ENCODE data around the gene PPIA. TPM values are rescaled to one million over a fixed set of nuclear protein-coding genes. Genes with fewer than 3 reads are reported as not detected.

The PPIA gene
- 1,000 to 10,000 TPM in 1 of 5 donors, 100 to 1,000 TPM in 4; 218 to 1,275 (median 564) TPM for total RNA-seq
- polyA plus RNA-seq, result 1,000 to 10,000 TPM; 2,273 to 3,648 (median 2,820) TPM
- long read RNA-seq, donor 1, transcript PPIA-204 (5 exons, 2,238 nt), result major isoform, 312 of 381 reads
- long read RNA-seq, donor 1, partial matches to known transcripts, result 50 of 381 reads
- long read RNA-seq, donor 1, other reads (novel, unspliced or antisense), result 11 of 381 reads
- long read RNA-seq, donor 2, transcript PPIA-204 (5 exons, 2,238 nt), result major isoform, 475 of 534 reads
- long read RNA-seq, donor 2, partial matches to known transcripts, result 38 of 534 reads
- long read RNA-seq, donor 2, other reads (novel, unspliced or antisense), result 9 of 534 reads
- long read RNA-seq, donor 3, transcript PPIA-204 (5 exons, 2,238 nt), result major isoform, 407 of 473 reads
- long read RNA-seq, donor 3, partial matches to known transcripts, result 49 of 473 reads
- long read RNA-seq, donor 3, other reads (novel, unspliced or antisense), result 5 of 473 reads
- long read RNA-seq, donor 4, transcript PPIA-204 (5 exons, 2,238 nt), result major isoform, 80 of 87 reads
- long read RNA-seq, donor 4, partial matches to known transcripts, result 6 of 87 reads
- long read RNA-seq, donor 4, other reads (novel, unspliced or antisense), result 0 of 87 reads
- long read RNA-seq, donor 5, transcript PPIA-204 (5 exons, 2,238 nt), result major isoform, 640 of 659 reads
- long read RNA-seq, donor 5, transcript PPIA-203 (4 exons, 544 nt), result minor isoform, 13 of 659 reads
- long read RNA-seq, donor 5, partial matches to known transcripts, result 0 of 659 reads
- long read RNA-seq, donor 5, other reads (novel, unspliced or antisense), result 0 of 659 reads
- long read RNA-seq, donor 6, transcript PPIA-208 (6 exons, 907 nt), result minor isoform, 6 of 1,254 reads
- long read RNA-seq, donor 6, transcript PPIA-204 (5 exons, 2,238 nt), result major isoform, 1,089 of 1,254 reads
- long read RNA-seq, donor 6, transcript PPIA-203 (4 exons, 544 nt), result minor isoform, 23 of 1,254 reads
- long read RNA-seq, donor 6, transcript PPIA-201 (6 exons, 818 nt), result minor isoform, 12 of 1,254 reads
- long read RNA-seq, donor 6, partial matches to known transcripts, result 78 of 1,254 reads
- long read RNA-seq, donor 6, other reads (novel, unspliced or antisense), result 41 of 1,254 reads
- long read RNA-seq, donor 7, transcript PPIA-204 (5 exons, 2,238 nt), result major isoform, 879 of 1,071 reads
- long read RNA-seq, donor 7, transcript PPIA-203 (4 exons, 544 nt), result minor isoform, 21 of 1,071 reads
- long read RNA-seq, donor 7, transcript PPIA-201 (6 exons, 818 nt), result minor isoform, 10 of 1,071 reads
- long read RNA-seq, donor 7, partial matches to known transcripts, result 139 of 1,071 reads
- long read RNA-seq, donor 7, other reads (novel, unspliced or antisense), result 15 of 1,071 reads
- long read RNA-seq, donor 8, transcript PPIA-201 (6 exons, 818 nt), result minor isoform, 6 of 830 reads
- long read RNA-seq, donor 8, transcript PPIA-204 (5 exons, 2,238 nt), result major isoform, 720 of 830 reads
- long read RNA-seq, donor 8, transcript PPIA-203 (4 exons, 544 nt), result minor isoform, 8 of 830 reads
- long read RNA-seq, donor 8, partial matches to known transcripts, result 70 of 830 reads
- long read RNA-seq, donor 8, other reads (novel, unspliced or antisense), result 18 of 830 reads
- long read RNA-seq, donor 9, transcript PPIA-204 (5 exons, 2,238 nt), result major isoform, 765 of 925 reads
- long read RNA-seq, donor 9, transcript PPIA-203 (4 exons, 544 nt), result minor isoform, 10 of 925 reads
- long read RNA-seq, donor 9, transcript PPIA-201 (6 exons, 818 nt), result minor isoform, 9 of 925 reads
- long read RNA-seq, donor 9, partial matches to known transcripts, result 115 of 925 reads
- long read RNA-seq, donor 9, other reads (novel, unspliced or antisense), result 21 of 925 reads
- long read RNA-seq, donor 10, transcript PPIA-203 (4 exons, 544 nt), result minor isoform, 5 of 316 reads
- long read RNA-seq, donor 10, transcript PPIA-204 (5 exons, 2,238 nt), result major isoform, 296 of 316 reads
- long read RNA-seq, donor 10, partial matches to known transcripts, result 10 of 316 reads
- long read RNA-seq, donor 10, other reads (novel, unspliced or antisense), result 0 of 316 reads

DNA sequence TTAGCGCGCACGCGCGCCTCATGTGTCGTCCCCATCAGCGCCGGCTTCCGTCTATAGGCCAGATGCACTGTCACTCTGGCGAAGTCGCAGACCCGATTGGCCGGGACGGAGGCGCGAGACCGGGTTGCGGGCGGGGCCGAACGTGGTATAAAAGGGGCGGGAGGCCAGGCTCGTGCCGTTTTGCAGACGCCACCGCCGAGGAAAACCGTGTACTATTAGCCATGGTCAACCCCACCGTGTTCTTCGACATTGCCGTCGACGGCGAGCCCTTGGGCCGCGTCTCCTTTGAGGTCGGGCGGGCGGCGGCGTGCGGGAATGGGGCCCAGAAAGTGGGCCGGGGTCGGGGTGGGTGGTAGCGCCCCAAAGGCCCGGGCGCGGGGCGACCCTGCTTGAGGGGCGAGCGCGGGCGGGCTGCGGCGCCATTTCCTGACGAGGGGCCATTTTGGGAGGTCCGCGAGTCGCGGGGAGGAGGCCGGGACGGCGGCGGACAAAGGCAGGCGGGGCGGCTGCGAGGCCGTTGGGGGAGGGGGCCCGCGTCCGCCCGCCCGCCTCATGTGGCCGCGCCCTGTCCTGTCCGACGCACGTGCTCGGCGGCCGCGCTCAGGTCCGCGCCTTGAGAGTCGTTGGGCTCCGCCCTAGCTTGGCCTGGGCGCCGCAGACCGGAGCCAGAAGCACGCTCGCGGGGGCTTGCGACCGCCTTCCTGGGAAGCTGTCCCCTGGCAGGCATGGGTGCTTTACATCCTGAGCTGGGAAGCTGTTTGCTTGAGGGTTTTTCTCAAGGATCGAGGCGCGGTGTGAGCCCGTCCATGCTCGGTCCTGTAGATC lies at the start of gene PPIA:
PPIA (plus strand) TSS at position 178 of the 825 bp plus-strand sequence; CDS start at position 222, 44 bp downstream.
- peak; percentile 99 for DNase-seq
- whole genome bisulfite sequencing, 5 donors, result 0 to 1% (median 1%) methylated on average over 33 to 99 of the region's 99 CpGs
- Histone ChIP-seq H3K36me3 (peaks cover 25 to 32% (median 30%) of the 10 kb centered on the region in 4 donors), H3K4me3 (peak within 1 kb of the TSS; percentile 72 to 85 (median 80)), H3K9me3 (no peaks in the 10 kb centered on the region), H3K27me3 (no peaks in the 10 kb centered on the region), H3K27ac (peak within 1 kb of the TSS; percentile 98 to 100 (median 99)), H3K4me1 (peaks cover 21 to 57% (median 31%) of the 10 kb centered on the region in 4 donors)
- TF ChIP-seq POLR2A (IDR thresholded peaks at IDR 0.05) (peak in 2 of 4 donors; percentile 68 to 76), POLR2AphosphoS5 (IDR thresholded peaks at IDR 0.05) (peak; percentile 61 to 93 (median 93)), EP300 (IDR thresholded peaks at IDR 0.05) (no peak)
- intact Hi-C loops (cut with DNase I; ENCODE audit: low total_unique reads), result no loop called here

- DNase-seq, result peak; percentile 93 to 97
- H3K36me3 ChIP-seq, result peaks cover 0 to 5% (median 0%) of the 10 kb centered on the region in 4 donors
- peaks cover 22 to 48% (median 31%) of the 10 kb centered on the region in 4 donors for H3K4me1 ChIP-seq
- H3K4me3 ChIP-seq, result peak within 1 kb of the TSS; percentile 78 to 96 (median 90)
- H3K27ac ChIP-seq, result peak within 1 kb of the TSS; percentile 94 to 100 (median 97)
- TF ChIP-seq EP300 (IDR thresholded peaks at IDR 0.05) (no peak), POLR2AphosphoS5 (IDR thresholded peaks at IDR 0.05) (peak in 2 of 3 donors; percentile 77 to 83), POLR2A (IDR thresholded peaks at IDR 0.05) (no peak)
- no peaks in the 10 kb centered on the region for H3K9me3 ChIP-seq
- 0 to 2% (median 1%) methylated on average over 42 to 92 of the region's 92 CpGs for WGBS, 5 donors
- intact Hi-C loops (cut with DNase I; ENCODE audit: low total_unique reads), result no loop called here
- H3K27me3 ChIP-seq, result no peaks in the 10 kb centered on the region
These were observed 48.2 kb upstream of the PPIA start, which contains the start of gene ZMIZ2 for GRCh38 chr7:44748045-44748947. Gene ZMIZ2, plus strand, starts transcription at chr7:44748847. Its CDS starts 7,403 bp downstream, at chr7:44756250.

DNA sequence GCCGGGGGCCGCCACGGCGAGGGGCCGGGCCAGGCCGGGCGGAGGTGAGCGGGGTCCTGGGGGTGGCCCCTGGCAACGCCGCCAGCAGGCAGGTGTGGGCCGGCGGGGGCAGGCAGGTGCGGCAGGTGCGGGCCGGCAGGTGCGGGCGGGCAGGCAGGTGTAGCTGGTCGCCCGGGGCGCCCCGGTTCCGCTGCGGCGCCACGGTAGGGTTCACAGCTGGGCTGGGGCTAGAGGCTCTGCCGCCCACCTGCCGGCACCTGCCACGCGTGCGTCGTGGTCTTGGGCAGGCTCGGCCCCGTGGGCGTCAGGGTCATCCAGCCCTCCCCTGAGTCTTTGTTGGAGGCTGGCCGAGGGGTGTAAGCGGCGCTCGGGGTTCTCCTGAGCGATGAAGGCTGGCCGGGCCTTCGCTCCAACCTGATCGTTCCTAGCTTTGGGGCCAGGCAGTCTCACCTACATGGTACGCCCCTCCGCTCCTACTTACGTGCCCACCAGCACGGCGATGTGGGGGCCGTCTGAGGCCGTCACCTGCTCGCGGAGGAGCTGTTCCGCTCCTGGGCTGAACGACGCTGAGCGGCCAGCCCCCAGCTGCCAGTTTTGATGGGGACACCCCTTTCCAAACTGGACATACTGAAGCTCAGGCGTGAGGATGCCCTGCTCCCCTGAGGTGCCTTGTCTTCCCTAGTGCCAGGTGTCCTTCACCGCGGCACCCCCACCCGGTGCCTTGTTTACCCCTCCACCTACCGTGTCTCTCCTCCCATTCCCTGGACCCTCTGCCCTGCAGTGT lies 47.3 kb upstream of the PPIA start:
- Histone ChIP-seq H3K4me1 (peaks cover 22 to 52% (median 35%) of the 10 kb centered on the region in 4 donors), H3K4me3 (peak overlapping the region; percentile 78 to 96 (median 90)), H3K27ac (peak overlapping the region; percentile 61 to 100 (median 97)), H3K36me3 (peaks cover 0 to 5% (median 0%) of the 10 kb centered on the region in 4 donors), H3K27me3 (no peaks in the 10 kb centered on the region), H3K9me3 (no peaks in the 10 kb centered on the region)
- peak in 1 of 2 donors; percentile 66 for DNase-seq
- no peak for TF ChIP-seq CTCF (IDR thresholded peaks at IDR 0.05)
- no peak for TF ChIP-seq POLR2A (IDR thresholded peaks at IDR 0.05)
- no peak for TF ChIP-seq EP300 (IDR thresholded peaks at IDR 0.05)
- TF ChIP-seq POLR2AphosphoS5 (IDR thresholded peaks at IDR 0.05), result no peak
- WGBS, 5 donors, result 0 to 2% (median 1%) methylated on average over 4 to 60 of the region's 60 CpGs
- intact Hi-C loops (cut with DNase I; ENCODE audit: low total_unique reads), result no loop called here
